Vagina (tissue), 2 donors: ENCODE data around the gene SLC39A10.

Experiments
- POLR2A ChIP-seq, 2 donors: fragments of 450-650 bp; IDR thresholded peaks; one replicate each; pipeline ENCODE4 v1.6.1; 2017; ENCODE audit warnings: antibody characterized with exemption in 2 of 2, mild to moderate bottlenecking in 2 of 2, moderate library complexity in 2 of 2
- POLR2AphosphoS5 ChIP-seq, 2 donors: sonication (generic); formaldehyde crosslinking; IDR thresholded peaks; one replicate each; pipeline ENCODE4 v1.9.0; 2017; ENCODE audit warnings: antibody characterized with exemption in 2 of 2, mild to moderate bottlenecking in 2 of 2, low read depth in 1 of 2; ENCODE audit not compliant: insufficient read depth in 1 of 2
- TF ChIP-seq, protein P1 (sequence below), 3 experiments: fragments of 450-650 bp in 2 of 3; fragments of 200-600 bp in 1 of 3; sonication (generic) in 1 of 3; IDR thresholded peaks; one replicate each; pipeline ENCODE4 v1.5.1; 2017 to 2019; ENCODE audit warnings: antibody characterized with exemption in 3 of 3, mild to moderate bottlenecking in 2 of 3, moderate library complexity in 2 of 3

DNA sequence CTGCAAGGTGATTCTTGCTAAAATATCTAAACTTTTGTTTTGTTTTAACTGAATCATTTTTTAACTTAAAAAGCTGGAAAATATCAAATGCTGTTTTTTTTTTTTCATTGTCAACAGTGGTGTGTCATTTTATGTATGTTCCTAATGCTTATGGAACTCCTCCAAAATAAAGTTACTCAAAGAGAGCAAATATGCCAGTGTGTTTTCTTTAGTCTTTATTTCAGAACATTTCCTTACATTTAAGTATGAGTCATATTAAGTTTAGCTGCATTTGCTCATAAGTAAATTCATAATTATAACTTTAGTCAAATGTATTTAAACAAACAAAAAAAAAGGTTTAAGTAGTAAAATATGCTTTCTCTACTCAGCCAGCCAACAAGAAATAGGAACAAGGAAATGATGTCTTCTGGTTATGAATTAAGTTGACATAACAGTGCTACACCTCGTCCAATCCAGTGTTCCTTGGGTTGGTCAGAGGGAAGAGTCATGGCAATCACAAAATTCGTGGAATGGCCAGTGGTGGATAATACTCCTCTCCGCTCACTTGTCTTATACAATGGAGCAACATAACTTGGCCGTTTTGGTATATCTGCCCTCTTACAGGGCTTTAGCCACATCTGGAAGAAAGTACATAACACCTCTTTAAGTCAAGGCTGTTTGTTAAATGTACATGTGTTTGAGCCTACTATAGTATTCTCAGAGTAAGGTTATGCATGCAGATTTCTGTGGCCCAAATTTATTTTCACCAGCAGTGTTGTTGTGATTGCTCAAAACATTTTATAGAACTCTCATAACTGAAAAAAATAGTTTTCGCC is 80.7 kb downstream of the SLC39A10 start:
- TF ChIP-seq, protein P1, sequence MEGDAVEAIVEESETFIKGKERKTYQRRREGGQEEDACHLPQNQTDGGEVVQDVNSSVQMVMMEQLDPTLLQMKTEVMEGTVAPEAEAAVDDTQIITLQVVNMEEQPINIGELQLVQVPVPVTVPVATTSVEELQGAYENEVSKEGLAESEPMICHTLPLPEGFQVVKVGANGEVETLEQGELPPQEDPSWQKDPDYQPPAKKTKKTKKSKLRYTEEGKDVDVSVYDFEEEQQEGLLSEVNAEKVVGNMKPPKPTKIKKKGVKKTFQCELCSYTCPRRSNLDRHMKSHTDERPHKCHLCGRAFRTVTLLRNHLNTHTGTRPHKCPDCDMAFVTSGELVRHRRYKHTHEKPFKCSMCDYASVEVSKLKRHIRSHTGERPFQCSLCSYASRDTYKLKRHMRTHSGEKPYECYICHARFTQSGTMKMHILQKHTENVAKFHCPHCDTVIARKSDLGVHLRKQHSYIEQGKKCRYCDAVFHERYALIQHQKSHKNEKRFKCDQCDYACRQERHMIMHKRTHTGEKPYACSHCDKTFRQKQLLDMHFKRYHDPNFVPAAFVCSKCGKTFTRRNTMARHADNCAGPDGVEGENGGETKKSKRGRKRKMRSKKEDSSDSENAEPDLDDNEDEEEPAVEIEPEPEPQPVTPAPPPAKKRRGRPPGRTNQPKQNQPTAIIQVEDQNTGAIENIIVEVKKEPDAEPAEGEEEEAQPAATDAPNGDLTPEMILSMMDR (IDR thresholded peaks at IDR 0.05): no peak
- TF ChIP-seq POLR2AphosphoS5 (IDR thresholded peaks at IDR 0.05; ENCODE audit: insufficient read depth in 1 of 2, low read depth in 1 of 2) (no peak), POLR2A (IDR thresholded peaks at IDR 0.05) (no peak)
